Measurements from ENCODE around the gene BRD3OS.
A peak's percentile ranks its signal among the peaks of the same experiment; 100 is the strongest.

The BRD3OS gene

GRCh38 chr9:134062461-134063087 lies 37.3 kb downstream of the BRD3OS start:
- no peak overlapping the region for H3K4me2 ChIP-seq (ENCODE audit: insufficient read depth, low read length)
- TF ChIP-seq EZH2 (IDR thresholded peaks at IDR 0.05; ENCODE audit: borderline replicate concordance, low read depth, low read length, severe bottlenecking) (no peak), CTCF (IDR thresholded peaks at IDR 0.05; ENCODE audit: borderline replicate concordance, extremely low read depth, low read length, poor library complexity, severe bottlenecking) (no peak)
- H3K36me3 ChIP-seq (ENCODE audit: insufficient read depth, low read length), result peaks cover 15% of the 10 kb centered on the region; the same call in 1 of the 2 replicates
- DNase-seq (no peak), ATAC-seq (ENCODE audit: insufficient read depth, low read depth) (no peak)
- no peak overlapping the region for H3K4me3 ChIP-seq (ENCODE audit: low read depth in 1 of 2, low read length in 2 of 2)
- peaks cover 21% of the 10 kb centered on the region for H3K4me1 ChIP-seq (ENCODE audit: insufficient read depth, low read length)
- H3K9me3 ChIP-seq (ENCODE audit: insufficient read depth, low read length, severe bottlenecking), result no peaks in the 10 kb centered on the region
- no peaks in the 10 kb centered on the region for H3K27me3 ChIP-seq (ENCODE audit: insufficient read depth, low read length, poor library complexity)
- H3K79me2 ChIP-seq (ENCODE audit: insufficient read depth, low read length), result peaks cover 99% of the 10 kb centered on the region
- H4K20me1 ChIP-seq (ENCODE audit: insufficient read depth, low read length), result peaks cover 83% of the 10 kb centered on the region
- no peak overlapping the region for H3K27ac ChIP-seq (ENCODE audit: low read length)
- H3K9ac ChIP-seq (ENCODE audit: low read depth, low read length), result no peak overlapping the region
- no peak overlapping the region for H2AFZ ChIP-seq (ENCODE audit: low read depth, low read length)

GRCh38 chr9:134063088-134063570 lies 37.8 kb downstream of the BRD3OS start:
- no peak for TF ChIP-seq EZH2 (IDR thresholded peaks at IDR 0.05; ENCODE audit: borderline replicate concordance, low read depth, low read length, severe bottlenecking)
- no peak for TF ChIP-seq CTCF (IDR thresholded peaks at IDR 0.05; ENCODE audit: borderline replicate concordance, extremely low read depth, low read length, poor library complexity, severe bottlenecking)
- no peaks in the 10 kb centered on the region for H3K27me3 ChIP-seq (ENCODE audit: insufficient read depth, low read length, poor library complexity)
- DNase-seq, result no peak
- no peak overlapping the region for H3K9ac ChIP-seq (ENCODE audit: low read depth, low read length)
- H3K79me2 ChIP-seq (ENCODE audit: insufficient read depth, low read length), result peaks cover 94% of the 10 kb centered on the region
- no peaks in the 10 kb centered on the region for H3K9me3 ChIP-seq (ENCODE audit: insufficient read depth, low read length, severe bottlenecking)
- no peak overlapping the region for H3K27ac ChIP-seq (ENCODE audit: low read length)
- no peak overlapping the region for H2AFZ ChIP-seq (ENCODE audit: low read depth, low read length)
- no peak overlapping the region for H3K4me3 ChIP-seq (ENCODE audit: low read depth in 1 of 2, low read length in 2 of 2)
- no peak overlapping the region for H3K4me2 ChIP-seq (ENCODE audit: insufficient read depth, low read length)
- ATAC-seq (ENCODE audit: insufficient read depth, low read depth), result no peak
- H4K20me1 ChIP-seq (ENCODE audit: insufficient read depth, low read length), result peaks cover 78% of the 10 kb centered on the region
- H3K36me3 ChIP-seq (ENCODE audit: insufficient read depth, low read length), result peaks cover 15% of the 10 kb centered on the region; the same call in 1 of the 2 replicates
- peaks cover 21% of the 10 kb centered on the region for H3K4me1 ChIP-seq (ENCODE audit: insufficient read depth, low read length)

GRCh38 chr9:134063571-134064450 lies 38.5 kb downstream of the BRD3OS start:
- DNase-seq (no peak), ATAC-seq (ENCODE audit: insufficient read depth, low read depth) (no peak)
- Histone ChIP-seq H3K4me3 (ENCODE audit: low read depth in 1 of 2, low read length in 2 of 2) (no peak overlapping the region), H3K27ac (ENCODE audit: low read length) (no peak overlapping the region), H4K20me1 (ENCODE audit: insufficient read depth, low read length) (peaks cover 71% of the 10 kb centered on the region), H3K79me2 (ENCODE audit: insufficient read depth, low read length) (peaks cover 87% of the 10 kb centered on the region), H3K36me3 (ENCODE audit: insufficient read depth, low read length) (peaks cover 15% of the 10 kb centered on the region; the same call in 1 of the 2 replicates), H3K27me3 (ENCODE audit: insufficient read depth, low read length, poor library complexity) (no peaks in the 10 kb centered on the region), H3K4me1 (ENCODE audit: insufficient read depth, low read length) (peaks cover 23% of the 10 kb centered on the region), H3K4me2 (ENCODE audit: insufficient read depth, low read length) (peak overlapping the region; percentile 36; the same call in 1 of the 2 replicates), H3K9ac (ENCODE audit: low read depth, low read length) (no peak overlapping the region), H3K9me3 (ENCODE audit: insufficient read depth, low read length, severe bottlenecking) (no peaks in the 10 kb centered on the region), H2AFZ (ENCODE audit: low read depth, low read length) (no peak overlapping the region)
- TF ChIP-seq CTCF (IDR thresholded peaks at IDR 0.05; ENCODE audit: borderline replicate concordance, extremely low read depth, low read length, poor library complexity, severe bottlenecking), result no peak
- TF ChIP-seq EZH2 (IDR thresholded peaks at IDR 0.05; ENCODE audit: borderline replicate concordance, low read depth, low read length, severe bottlenecking), result no peak
